ENCODE results near the gene PTPRK.

- TF ChIP-seq, protein P1, sequence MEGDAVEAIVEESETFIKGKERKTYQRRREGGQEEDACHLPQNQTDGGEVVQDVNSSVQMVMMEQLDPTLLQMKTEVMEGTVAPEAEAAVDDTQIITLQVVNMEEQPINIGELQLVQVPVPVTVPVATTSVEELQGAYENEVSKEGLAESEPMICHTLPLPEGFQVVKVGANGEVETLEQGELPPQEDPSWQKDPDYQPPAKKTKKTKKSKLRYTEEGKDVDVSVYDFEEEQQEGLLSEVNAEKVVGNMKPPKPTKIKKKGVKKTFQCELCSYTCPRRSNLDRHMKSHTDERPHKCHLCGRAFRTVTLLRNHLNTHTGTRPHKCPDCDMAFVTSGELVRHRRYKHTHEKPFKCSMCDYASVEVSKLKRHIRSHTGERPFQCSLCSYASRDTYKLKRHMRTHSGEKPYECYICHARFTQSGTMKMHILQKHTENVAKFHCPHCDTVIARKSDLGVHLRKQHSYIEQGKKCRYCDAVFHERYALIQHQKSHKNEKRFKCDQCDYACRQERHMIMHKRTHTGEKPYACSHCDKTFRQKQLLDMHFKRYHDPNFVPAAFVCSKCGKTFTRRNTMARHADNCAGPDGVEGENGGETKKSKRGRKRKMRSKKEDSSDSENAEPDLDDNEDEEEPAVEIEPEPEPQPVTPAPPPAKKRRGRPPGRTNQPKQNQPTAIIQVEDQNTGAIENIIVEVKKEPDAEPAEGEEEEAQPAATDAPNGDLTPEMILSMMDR (conservative IDR thresholded peaks at IDR 0.05), result no peak
- no peak for TF ChIP-seq EZH2 (IDR thresholded peaks at IDR 0.05; ENCODE audit: low read depth)
Measured at GRCh38 chr6:128376952-128377503, 143.4 kb downstream of the PTPRK start.
